Measurements from ENCODE around the gene TUT1. TPM values are rescaled to one million over a fixed set of nuclear protein-coding genes. Genes with fewer than 3 reads are reported as not detected.

The TUT1 gene
- total RNA-seq, 1 experiment from 2014 or later = 39.3 TPM

DNA sequence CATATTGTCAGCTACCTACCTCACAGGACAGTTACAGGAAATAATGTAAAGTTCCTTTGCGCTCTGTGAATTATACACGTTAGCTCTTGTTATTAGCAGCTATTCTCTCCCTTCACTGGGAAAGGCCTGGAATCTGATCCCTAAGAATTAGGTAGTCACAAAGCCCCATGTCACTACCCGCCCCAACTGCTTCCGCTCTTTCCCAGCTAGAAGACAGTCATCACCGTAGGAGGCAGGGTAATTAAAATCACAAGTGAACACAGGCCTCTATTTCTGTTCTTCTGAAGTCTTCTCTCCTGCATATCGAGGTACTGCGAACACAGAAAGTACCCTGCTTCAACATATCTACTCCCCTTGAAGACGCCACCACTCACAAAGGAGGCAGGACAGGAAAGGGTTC, 32.1 kb downstream of the TUT1 start:
- CTCF ChIA-PET = interaction anchor here (0.6 to 3.3 kb wide), 4 partner anchors 9 to 79 kb away, joined by 4 to 49 read pairs (median 8); no protein-coding TSS in a partner anchor
- POLR2A ChIA-PET (ENCODE audit: unreplicated experiment) = interaction anchor here (0.6 to 0.7 kb wide), 3 partner anchors 21 to 79 kb away, joined by 4 to 30 read pairs (median 6); no protein-coding TSS in a partner anchor
- H3K4me2 ChIP-seq = no peak overlapping the region

DNA sequence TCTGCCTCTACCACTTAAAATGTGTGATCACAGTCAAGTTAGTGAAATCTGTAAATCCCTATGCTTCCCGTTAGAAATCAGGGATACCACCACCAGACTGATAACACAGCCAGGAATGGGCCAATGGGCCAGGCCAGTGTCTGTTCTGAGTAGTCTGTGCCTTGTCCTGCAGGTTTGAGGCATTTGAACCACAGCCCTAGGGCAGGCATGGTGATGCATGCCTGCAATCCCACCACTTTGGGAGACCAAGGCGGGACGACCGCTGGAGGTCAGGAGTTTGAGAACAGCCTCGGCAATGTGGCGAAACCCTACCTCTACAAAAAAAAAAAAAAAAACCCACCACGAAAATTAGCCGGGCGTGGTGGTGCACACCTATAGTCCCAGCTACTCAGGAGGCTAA, 32.7 kb downstream of the TUT1 start:
- no peak overlapping the region for H2AFZ ChIP-seq
- H3K79me2 ChIP-seq (ENCODE audit: low read depth) = peaks cover 44% of the 10 kb centered on the region
- no peaks in the 10 kb centered on the region for H3K27me3 ChIP-seq (ENCODE audit: insufficient read depth, low read depth)
- peaks cover 49% of the 10 kb centered on the region for H4K20me1 ChIP-seq (ENCODE audit: insufficient read depth)
- intact Hi-C loops (cut with micrococcal nuclease; ENCODE audit: unreplicated experiment) = no loop called here
- peak overlapping the region; percentile 92 for H3K27ac ChIP-seq
- H3F3A ChIP-seq (ENCODE audit: insufficient read depth, low read depth) = peaks cover 97% of the 10 kb centered on the region
- no peak for DNase-seq
- no peak overlapping the region for H3K4me3 ChIP-seq
- H3K9me2 ChIP-seq (ENCODE audit: insufficient read depth) = no peaks in the 10 kb centered on the region
- peaks cover 30% of the 10 kb centered on the region for H3K36me3 ChIP-seq (ENCODE audit: low read depth)
- H3K9me3 ChIP-seq (ENCODE audit: insufficient read depth, low read depth) = no peaks in the 10 kb centered on the region
- no TSS peak for BruUV-seq (replicated peaks)
- no peak overlapping the region; the same call in 1 of the 2 replicates for H3K4me2 ChIP-seq
- POLR2A ChIA-PET (ENCODE audit: unreplicated experiment) = interaction anchor here (0.7 kb wide), 1 partner anchor 22 kb away, joined by 6 read pairs; no protein-coding TSS in a partner anchor
- CTCF ChIA-PET = interaction anchor here (0.6 to 3.3 kb wide), 3 partner anchors 15 to 134 kb away, joined by 4 to 49 read pairs (median 10); no protein-coding TSS in a partner anchor
- no peak for TF ChIP-seq EZH2 (IDR thresholded peaks at IDR 0.05; ENCODE audit: low read depth)
- TF ChIP-seq, protein P1, sequence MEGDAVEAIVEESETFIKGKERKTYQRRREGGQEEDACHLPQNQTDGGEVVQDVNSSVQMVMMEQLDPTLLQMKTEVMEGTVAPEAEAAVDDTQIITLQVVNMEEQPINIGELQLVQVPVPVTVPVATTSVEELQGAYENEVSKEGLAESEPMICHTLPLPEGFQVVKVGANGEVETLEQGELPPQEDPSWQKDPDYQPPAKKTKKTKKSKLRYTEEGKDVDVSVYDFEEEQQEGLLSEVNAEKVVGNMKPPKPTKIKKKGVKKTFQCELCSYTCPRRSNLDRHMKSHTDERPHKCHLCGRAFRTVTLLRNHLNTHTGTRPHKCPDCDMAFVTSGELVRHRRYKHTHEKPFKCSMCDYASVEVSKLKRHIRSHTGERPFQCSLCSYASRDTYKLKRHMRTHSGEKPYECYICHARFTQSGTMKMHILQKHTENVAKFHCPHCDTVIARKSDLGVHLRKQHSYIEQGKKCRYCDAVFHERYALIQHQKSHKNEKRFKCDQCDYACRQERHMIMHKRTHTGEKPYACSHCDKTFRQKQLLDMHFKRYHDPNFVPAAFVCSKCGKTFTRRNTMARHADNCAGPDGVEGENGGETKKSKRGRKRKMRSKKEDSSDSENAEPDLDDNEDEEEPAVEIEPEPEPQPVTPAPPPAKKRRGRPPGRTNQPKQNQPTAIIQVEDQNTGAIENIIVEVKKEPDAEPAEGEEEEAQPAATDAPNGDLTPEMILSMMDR (conservative IDR thresholded peaks at IDR 0.05) = no peak
- H3K4me1 ChIP-seq (replicated peaks; ENCODE audit: insufficient read depth) = peaks cover 91% of the 10 kb centered on the region

More for the DNA sequence above, 32.1 kb downstream of the TUT1 start:
- H3K36me3 ChIP-seq (ENCODE audit: low read depth) = peaks cover 33% of the 10 kb centered on the region
- BruUV-seq (replicated peaks) = no TSS peak
- H3K9me2 ChIP-seq (ENCODE audit: insufficient read depth) = no peaks in the 10 kb centered on the region
- no peak for DNase-seq
- H3K27ac ChIP-seq = peak overlapping the region; percentile 92
- no peak overlapping the region for H3K4me3 ChIP-seq
- H4K20me1 ChIP-seq (ENCODE audit: insufficient read depth) = peaks cover 55% of the 10 kb centered on the region
- TF ChIP-seq, protein P1 (conservative IDR thresholded peaks at IDR 0.05) = no peak
- TF ChIP-seq EZH2 (IDR thresholded peaks at IDR 0.05; ENCODE audit: low read depth) = no peak
- no peak overlapping the region for H2AFZ ChIP-seq
- H3K9me3 ChIP-seq (ENCODE audit: insufficient read depth, low read depth) = no peaks in the 10 kb centered on the region
- no peaks in the 10 kb centered on the region for H3K27me3 ChIP-seq (ENCODE audit: insufficient read depth, low read depth)
- intact Hi-C loops (cut with micrococcal nuclease; ENCODE audit: unreplicated experiment) = no loop called here
- peaks cover 50% of the 10 kb centered on the region for H3K79me2 ChIP-seq (ENCODE audit: low read depth)
- H3K4me1 ChIP-seq (replicated peaks; ENCODE audit: insufficient read depth) = peaks cover 86% of the 10 kb centered on the region
- peaks cover 97% of the 10 kb centered on the region for H3F3A ChIP-seq (ENCODE audit: insufficient read depth, low read depth)

- H3K4me3 ChIP-seq = no peak overlapping the region
- intact Hi-C loops (cut with micrococcal nuclease; ENCODE audit: unreplicated experiment) = loop anchor here (1.0 kb wide), 1 partner anchor 49 kb away; no protein-coding TSS in a partner anchor
- H3K4me2 ChIP-seq = peak overlapping the region; percentile 95
- no peaks in the 10 kb centered on the region for H3K27me3 ChIP-seq (ENCODE audit: insufficient read depth, low read depth)
- POLR2A ChIA-PET (ENCODE audit: unreplicated experiment) = interaction anchor here (0.6 to 1.3 kb wide), 6 partner anchors 10 to 146 kb away, joined by 3 to 10 read pairs (median 4); partner anchors contain the start of gene AHNAK
- peak in 1 of 2 experiments; percentile 60 for DNase-seq
- H4K20me1 ChIP-seq (ENCODE audit: insufficient read depth) = peaks cover 35% of the 10 kb centered on the region
- no peak overlapping the region for H2AFZ ChIP-seq
- peaks cover 96% of the 10 kb centered on the region for H3F3A ChIP-seq (ENCODE audit: insufficient read depth, low read depth)
- TF ChIP-seq EZH2 (IDR thresholded peaks at IDR 0.05; ENCODE audit: low read depth) = no peak
- TF ChIP-seq, protein P1 (conservative IDR thresholded peaks at IDR 0.05) = no peak
- no peaks in the 10 kb centered on the region for H3K9me3 ChIP-seq (ENCODE audit: insufficient read depth, low read depth)
- peaks cover 24% of the 10 kb centered on the region for H3K36me3 ChIP-seq (ENCODE audit: low read depth)
- H3K27ac ChIP-seq = peak overlapping the region; percentile 92
- H3K79me2 ChIP-seq (ENCODE audit: low read depth) = peaks cover 35% of the 10 kb centered on the region
- BruUV-seq (replicated peaks) = no TSS peak
- H3K4me1 ChIP-seq (replicated peaks; ENCODE audit: insufficient read depth) = peaks cover 96% of the 10 kb centered on the region
- CTCF ChIA-PET = interaction anchor here (0.5 to 1.6 kb wide), 7 partner anchors 12 to 132 kb away, joined by 3 to 14 read pairs (median 6); no protein-coding TSS in a partner anchor
- H3K9me2 ChIP-seq (ENCODE audit: insufficient read depth) = no peaks in the 10 kb centered on the region
Measured at GRCh38 chr11:62556875-62557631, 34.3 kb downstream of the TUT1 start.
